HG03097 (cell line): ENCODE measurements around the gene ZFYVE28.
A peak's percentile ranks its signal among the peaks of the same experiment; 100 is the strongest.

Source experiments
- ATAC-seq: cut with Tn5 transposase; IDR thresholded peaks from one replicate; pipeline ENCODE4 v1.9.1; 2021; ENCODE audit not compliant: unreplicated experiment, low FRiP score

The ZFYVE28 gene

GRCh38 chr4:2412885-2413716 lies 5.3 kb downstream of the ZFYVE28 start:
- peak; percentile 49 for ATAC-seq

GRCh38 chr4:2412534-2412884 lies 5.9 kb downstream of the ZFYVE28 start:
- no peak for ATAC-seq

GRCh38 chr4:2411786-2412510 lies 6.5 kb downstream of the ZFYVE28 start:
- no peak for ATAC-seq

GRCh38 chr4:2409381-2409783 lies 9.1 kb downstream of the ZFYVE28 start:
- no peak for ATAC-seq

- no peak for ATAC-seq
Measured at GRCh38 chr4:2408976-2409375, 9.5 kb downstream of the ZFYVE28 start.

GRCh38 chr4:2408401-2408958 lies 10.0 kb downstream of the ZFYVE28 start:
- ATAC-seq, result no peak

GRCh38 chr4:2407991-2408342 lies 10.5 kb downstream of the ZFYVE28 start:
- ATAC-seq, result no peak

- ATAC-seq, result no peak
Measured at GRCh38 chr4:2406920-2407319, 11.5 kb downstream of the ZFYVE28 start.

- ATAC-seq, result no peak
Measured at GRCh38 chr4:2406406-2406805, 12.0 kb downstream of the ZFYVE28 start.

GRCh38 chr4:2402941-2403340 lies 15.5 kb downstream of the ZFYVE28 start:
- no peak for ATAC-seq

GRCh38 chr4:2402048-2402842 lies 16.2 kb downstream of the ZFYVE28 start:
- ATAC-seq, result no peak

- no peak for ATAC-seq
Measured at GRCh38 chr4:2401610-2401983, 16.8 kb downstream of the ZFYVE28 start.

- no peak for ATAC-seq
Measured at GRCh38 chr4:2400841-2401609, 17.4 kb downstream of the ZFYVE28 start.

GRCh38 chr4:2399631-2400190 lies 18.7 kb downstream of the ZFYVE28 start:
- no peak for ATAC-seq

- no peak for ATAC-seq
Measured at GRCh38 chr4:2399216-2399615, 19.2 kb downstream of the ZFYVE28 start.

GRCh38 chr4:2397596-2398379 lies 20.7 kb downstream of the ZFYVE28 start:
- ATAC-seq, result no peak

- ATAC-seq, result no peak
Measured at GRCh38 chr4:2396781-2397368, 21.6 kb downstream of the ZFYVE28 start.

- ATAC-seq, result no peak
Measured at GRCh38 chr4:2395584-2395983, 22.9 kb downstream of the ZFYVE28 start.

GRCh38 chr4:2395038-2395437 lies 23.4 kb downstream of the ZFYVE28 start:
- ATAC-seq, result no peak
